ENCODE data around the gene LGALS4.
"Not testable (repeated sequence)": the region's sequence is repeated elsewhere in the genome, so short reads cannot be mapped to it uniquely, and the experiment has no call there.

The LGALS4 gene

GRCh38 chr19:38763795-38764220 is 48.9 kb downstream of the LGALS4 start:
- Histone ChIP-seq H3K4me2 (ENCODE audit: low read depth, low read length, poor library complexity, severe bottlenecking) (no peak overlapping the region), H3K9me2 (replicated peaks; ENCODE audit: low read depth, low read length) (no peaks in the 10 kb centered on the region), H3K79me2 (ENCODE audit: insufficient read depth, low read length) (no peaks in the 10 kb centered on the region), H3K36me3 (ENCODE audit: insufficient read depth, low read length) (no peaks in the 10 kb centered on the region), H3K9me3 (ENCODE audit: insufficient read depth, low read depth, low read length) (no peaks in the 10 kb centered on the region), H2AFZ (ENCODE audit: low read length) (no peak overlapping the region), H3K4me3 (ENCODE audit: low read length, poor library complexity, severe bottlenecking) (no peak overlapping the region), H3F3A (ENCODE audit: low read depth) (no peaks in the 10 kb centered on the region), H3K4me1 (ENCODE audit: insufficient read depth, low read length, poor library complexity, severe bottlenecking) (no peaks in the 10 kb centered on the region), H3K9ac (ENCODE audit: low read depth, low read length, poor library complexity, severe bottlenecking) (no peak overlapping the region), H4K20me1 (ENCODE audit: insufficient read depth, low read length, poor library complexity, severe bottlenecking) (no peaks in the 10 kb centered on the region), H3K27me3 (ENCODE audit: insufficient read depth, low read length, poor library complexity, severe bottlenecking) (no peaks in the 10 kb centered on the region)
- TF ChIP-seq CTCF (conservative IDR thresholded peaks at IDR 0.05; ENCODE audit: low read length) (no peak), EZH2phosphoT487 (IDR thresholded peaks at IDR 0.05; ENCODE audit: borderline replicate concordance) (no peak)

DNA sequence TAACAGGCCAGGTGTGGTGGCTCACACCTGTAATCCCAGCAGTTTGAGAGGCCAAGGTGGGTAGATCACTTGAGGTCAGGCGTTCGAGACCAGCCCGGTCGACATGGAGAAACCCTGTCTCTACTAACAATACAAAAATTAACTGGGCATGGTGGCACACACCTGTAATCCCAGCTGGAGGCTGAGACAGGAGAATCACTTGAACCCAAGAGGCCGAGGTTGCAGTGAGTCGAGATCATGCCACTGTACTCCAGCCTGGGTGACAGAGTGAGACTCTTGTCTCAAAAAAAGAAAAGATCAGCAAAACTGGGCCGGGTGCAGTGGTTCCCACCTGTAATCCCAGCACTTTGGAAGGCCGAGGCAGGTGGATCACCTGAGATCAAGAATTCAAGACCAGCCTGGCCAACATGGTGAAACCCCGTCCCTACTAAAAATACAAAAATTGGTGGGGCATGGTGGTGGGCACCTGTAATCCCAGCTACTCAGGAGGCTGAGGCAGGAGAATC is 50.8 kb downstream of the LGALS4 start:
- H2AFZ ChIP-seq (ENCODE audit: low read length); H4K20me1 ChIP-seq (ENCODE audit: insufficient read depth, low read length, poor library complexity, severe bottlenecking); H3K9me2 ChIP-seq (replicated peaks; ENCODE audit: low read depth, low read length); H3K9ac ChIP-seq (ENCODE audit: low read depth, low read length, poor library complexity, severe bottlenecking); H3K9me3 ChIP-seq (ENCODE audit: insufficient read depth, low read depth, low read length); H3K4me3 ChIP-seq (ENCODE audit: low read length, poor library complexity, severe bottlenecking); H3K27me3 ChIP-seq (ENCODE audit: insufficient read depth, low read length, poor library complexity, severe bottlenecking); H3F3A ChIP-seq (ENCODE audit: low read depth); H3K4me2 ChIP-seq (ENCODE audit: low read depth, low read length, poor library complexity, severe bottlenecking); H3K36me3 ChIP-seq (ENCODE audit: insufficient read depth, low read length); H3K4me1 ChIP-seq (ENCODE audit: insufficient read depth, low read length, poor library complexity, severe bottlenecking); H3K79me2 ChIP-seq (ENCODE audit: insufficient read depth, low read length): not testable (repeated sequence)

- H3K4me2 ChIP-seq (ENCODE audit: low read depth, low read length, poor library complexity, severe bottlenecking); H2AFZ ChIP-seq (ENCODE audit: low read length): not testable (repeated sequence)
Measured at GRCh38 chr19:38760805-38761517, 51.8 kb downstream of the LGALS4 start.

DNA sequence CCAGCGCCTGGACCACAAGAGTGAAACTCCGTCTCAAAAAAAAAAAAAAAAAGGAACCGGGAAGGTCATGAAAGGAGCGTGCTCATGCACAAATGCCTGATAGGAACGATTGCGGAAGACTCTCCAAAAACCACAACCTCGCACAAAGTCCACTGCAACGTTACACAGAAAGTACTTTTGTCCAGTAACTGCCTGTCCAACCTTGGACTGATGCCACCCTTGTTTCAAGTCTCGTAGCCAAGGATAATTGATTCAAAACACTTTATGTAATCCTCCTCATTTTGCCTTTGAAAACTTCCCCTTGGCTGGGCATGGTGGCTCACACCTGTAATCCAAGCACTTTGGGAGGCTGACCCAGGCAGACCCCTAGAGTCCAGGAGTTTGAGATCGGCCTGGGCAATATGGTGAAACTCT is 53.1 kb downstream of the LGALS4 start:
- no peak overlapping the region for H3K4me2 ChIP-seq (ENCODE audit: low read depth, low read length, poor library complexity, severe bottlenecking)
- no peak for TF ChIP-seq EZH2phosphoT487 (IDR thresholded peaks at IDR 0.05; ENCODE audit: borderline replicate concordance)
- no peak for TF ChIP-seq CTCF (conservative IDR thresholded peaks at IDR 0.05; ENCODE audit: low read length)

More at GRCh38 chr19:38760805-38761517, 51.8 kb downstream of the LGALS4 start:
- H3K27me3 ChIP-seq (ENCODE audit: insufficient read depth, low read length, poor library complexity, severe bottlenecking); H3K9ac ChIP-seq (ENCODE audit: low read depth, low read length, poor library complexity, severe bottlenecking); H3K9me3 ChIP-seq (ENCODE audit: insufficient read depth, low read depth, low read length); H3K36me3 ChIP-seq (ENCODE audit: insufficient read depth, low read length); H3K4me3 ChIP-seq (ENCODE audit: low read length, poor library complexity, severe bottlenecking); H3K4me1 ChIP-seq (ENCODE audit: insufficient read depth, low read length, poor library complexity, severe bottlenecking); H4K20me1 ChIP-seq (ENCODE audit: insufficient read depth, low read length, poor library complexity, severe bottlenecking); H3F3A ChIP-seq (ENCODE audit: low read depth); H3K9me2 ChIP-seq (replicated peaks; ENCODE audit: low read depth, low read length); H3K79me2 ChIP-seq (ENCODE audit: insufficient read depth, low read length): not testable (repeated sequence)

DNA sequence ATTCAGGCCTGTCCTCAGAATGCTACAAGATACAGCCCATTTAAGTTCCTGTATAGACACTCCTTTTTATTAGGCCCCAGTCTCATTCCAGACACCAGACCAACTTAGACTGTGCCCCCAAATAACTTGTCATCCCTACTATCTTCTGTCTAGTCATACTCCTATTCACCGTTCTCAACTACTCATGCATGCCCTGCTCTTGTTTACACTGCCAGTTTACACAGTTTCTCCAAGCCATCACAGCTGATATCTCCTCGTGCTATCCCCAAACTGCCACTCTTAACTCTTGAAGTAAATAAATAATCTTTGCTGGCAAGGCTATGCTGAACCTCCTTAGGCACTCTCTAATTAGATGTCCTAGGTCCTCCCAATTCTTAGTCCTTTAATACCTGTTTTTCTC is 58.5 kb downstream of the LGALS4 start:
- H3K4me1 ChIP-seq (ENCODE audit: insufficient read depth, low read length, poor library complexity, severe bottlenecking); H3F3A ChIP-seq (ENCODE audit: low read depth); H3K4me3 ChIP-seq (ENCODE audit: low read length, poor library complexity, severe bottlenecking); H2AFZ ChIP-seq (ENCODE audit: low read length); H4K20me1 ChIP-seq (ENCODE audit: insufficient read depth, low read length, poor library complexity, severe bottlenecking); H3K27me3 ChIP-seq (ENCODE audit: insufficient read depth, low read length, poor library complexity, severe bottlenecking); H3K9me3 ChIP-seq (ENCODE audit: insufficient read depth, low read depth, low read length); H3K9ac ChIP-seq (ENCODE audit: low read depth, low read length, poor library complexity, severe bottlenecking); H3K36me3 ChIP-seq (ENCODE audit: insufficient read depth, low read length); H3K4me2 ChIP-seq (ENCODE audit: low read depth, low read length, poor library complexity, severe bottlenecking); H3K79me2 ChIP-seq (ENCODE audit: insufficient read depth, low read length); H3K9me2 ChIP-seq (replicated peaks; ENCODE audit: low read depth, low read length): not testable (repeated sequence)

More for the DNA sequence above, 53.1 kb downstream of the LGALS4 start:
- no peaks in the 10 kb centered on the region for H3K4me1 ChIP-seq (ENCODE audit: insufficient read depth, low read length, poor library complexity, severe bottlenecking)
- no peaks in the 10 kb centered on the region for H3K79me2 ChIP-seq (ENCODE audit: insufficient read depth, low read length)
- no peaks in the 10 kb centered on the region for H3F3A ChIP-seq (ENCODE audit: low read depth)
- no peak overlapping the region for H3K9ac ChIP-seq (ENCODE audit: low read depth, low read length, poor library complexity, severe bottlenecking)
- no peaks in the 10 kb centered on the region for H3K9me3 ChIP-seq (ENCODE audit: insufficient read depth, low read depth, low read length)
- no peaks in the 10 kb centered on the region for H4K20me1 ChIP-seq (ENCODE audit: insufficient read depth, low read length, poor library complexity, severe bottlenecking)
- H3K27me3 ChIP-seq (ENCODE audit: insufficient read depth, low read length, poor library complexity, severe bottlenecking), result no peaks in the 10 kb centered on the region
- H3K9me2 ChIP-seq (replicated peaks; ENCODE audit: low read depth, low read length), result no peaks in the 10 kb centered on the region
- no peak overlapping the region for H2AFZ ChIP-seq (ENCODE audit: low read length)
- H3K4me3 ChIP-seq (ENCODE audit: low read length, poor library complexity, severe bottlenecking), result no peak overlapping the region
- H3K36me3 ChIP-seq (ENCODE audit: insufficient read depth, low read length), result no peaks in the 10 kb centered on the region

- H3K36me3 ChIP-seq (ENCODE audit: insufficient read depth, low read length); H3K4me1 ChIP-seq (ENCODE audit: insufficient read depth, low read length, poor library complexity, severe bottlenecking); H2AFZ ChIP-seq (ENCODE audit: low read length); H3K9me2 ChIP-seq (replicated peaks; ENCODE audit: low read depth, low read length); H3K27me3 ChIP-seq (ENCODE audit: insufficient read depth, low read length, poor library complexity, severe bottlenecking); H3K9ac ChIP-seq (ENCODE audit: low read depth, low read length, poor library complexity, severe bottlenecking); H4K20me1 ChIP-seq (ENCODE audit: insufficient read depth, low read length, poor library complexity, severe bottlenecking); H3K4me3 ChIP-seq (ENCODE audit: low read length, poor library complexity, severe bottlenecking); H3F3A ChIP-seq (ENCODE audit: low read depth); H3K9me3 ChIP-seq (ENCODE audit: insufficient read depth, low read depth, low read length); H3K4me2 ChIP-seq (ENCODE audit: low read depth, low read length, poor library complexity, severe bottlenecking); H3K79me2 ChIP-seq (ENCODE audit: insufficient read depth, low read length): not testable (repeated sequence)
Measured at GRCh38 chr19:38753783-38754182, 59.0 kb downstream of the LGALS4 start.
